Measurements from ENCODE around the gene PCK1. TPM values are rescaled to one million over a fixed set of nuclear protein-coding genes. Genes with fewer than 3 reads are reported as not detected.

Gene PCK1
- total and polyA plus RNA-seq, 2 experiments from 2014 or later: not detected

GRCh38 chr20:57564951-57565642 is 4.2 kb downstream of the PCK1 start (continued):
- TF ChIP-seq ZNF462 (CRISPR knock-in tag; IDR thresholded peaks at IDR 0.05) (no peak), JUNB (IDR thresholded peaks at IDR 0.05; ENCODE audit: unreplicated experiment) (no peak), CREB1 (CRISPR knock-in tag; IDR thresholded peaks at IDR 0.05; ENCODE audit: low read depth) (no peak)

DNA sequence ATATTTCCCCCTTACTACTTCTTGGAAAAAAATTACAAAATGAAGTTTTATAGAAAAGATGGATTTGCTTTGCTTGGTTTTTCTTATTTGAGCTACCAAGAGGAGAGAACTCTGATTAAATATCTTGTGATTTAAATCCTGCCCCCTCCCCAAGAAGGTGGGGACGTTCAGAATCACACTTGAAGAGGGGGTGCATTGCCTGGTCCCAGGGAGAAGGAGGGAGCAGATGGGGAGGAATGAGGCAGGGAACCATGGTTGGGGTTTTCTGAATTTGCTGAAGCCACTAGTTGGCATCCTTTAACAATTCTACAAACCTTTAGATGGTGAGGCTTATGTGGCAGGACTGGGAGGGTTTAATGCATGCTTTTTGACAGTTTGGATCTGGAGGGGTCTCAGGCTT is 5.5 kb downstream of the PCK1 start:
- Mint-ChIP-seq H3K4me1 (no peaks in the 10 kb centered on the region), H3K27me3 (ENCODE audit: insufficient read depth, low read depth, poor library complexity) (peaks cover 5% of the 10 kb centered on the region), H3K36me3 (ENCODE audit: low read depth) (no peaks in the 10 kb centered on the region), H3K27ac (no peak overlapping the region), H3K9me3 (peaks cover 2% of the 10 kb centered on the region; the same call in 1 of the 3 replicates), H3K4me3 (no peak overlapping the region)
- Histone ChIP-seq H3K27me3 (ENCODE audit: insufficient read depth) (no peaks in the 10 kb centered on the region), H3F3A (replicated peaks; ENCODE audit: low read depth) (no peaks in the 10 kb centered on the region), H3K36me3 (ENCODE audit: insufficient read depth) (no peaks in the 10 kb centered on the region), H3K4me2 (no peak overlapping the region), H3K27ac (ENCODE audit: low read depth) (no peak overlapping the region), H2AFZ (no peak overlapping the region), H4K20me1 (replicated peaks; ENCODE audit: insufficient read depth) (no peaks in the 10 kb centered on the region), H3K4me3 (no peak overlapping the region), H3K9me2 (ENCODE audit: insufficient read depth) (0 out of 2 replicates have a peak, but pooled peaks cover 6% of the 10 kb centered on the region), H3K79me2 (replicated peaks; ENCODE audit: insufficient read depth) (no peaks in the 10 kb centered on the region), H3K4me1 (ENCODE audit: insufficient read depth) (no peaks in the 10 kb centered on the region)
- no peak for ATAC-seq
- no peak for DNase-seq (ENCODE audit: low spot score)
- TF ChIP-seq ETS1 (IDR thresholded peaks at IDR 0.05) (no peak), ZNF462 (CRISPR knock-in tag; IDR thresholded peaks at IDR 0.05) (no peak)
- TF ChIP-seq, protein P1, sequence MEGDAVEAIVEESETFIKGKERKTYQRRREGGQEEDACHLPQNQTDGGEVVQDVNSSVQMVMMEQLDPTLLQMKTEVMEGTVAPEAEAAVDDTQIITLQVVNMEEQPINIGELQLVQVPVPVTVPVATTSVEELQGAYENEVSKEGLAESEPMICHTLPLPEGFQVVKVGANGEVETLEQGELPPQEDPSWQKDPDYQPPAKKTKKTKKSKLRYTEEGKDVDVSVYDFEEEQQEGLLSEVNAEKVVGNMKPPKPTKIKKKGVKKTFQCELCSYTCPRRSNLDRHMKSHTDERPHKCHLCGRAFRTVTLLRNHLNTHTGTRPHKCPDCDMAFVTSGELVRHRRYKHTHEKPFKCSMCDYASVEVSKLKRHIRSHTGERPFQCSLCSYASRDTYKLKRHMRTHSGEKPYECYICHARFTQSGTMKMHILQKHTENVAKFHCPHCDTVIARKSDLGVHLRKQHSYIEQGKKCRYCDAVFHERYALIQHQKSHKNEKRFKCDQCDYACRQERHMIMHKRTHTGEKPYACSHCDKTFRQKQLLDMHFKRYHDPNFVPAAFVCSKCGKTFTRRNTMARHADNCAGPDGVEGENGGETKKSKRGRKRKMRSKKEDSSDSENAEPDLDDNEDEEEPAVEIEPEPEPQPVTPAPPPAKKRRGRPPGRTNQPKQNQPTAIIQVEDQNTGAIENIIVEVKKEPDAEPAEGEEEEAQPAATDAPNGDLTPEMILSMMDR (conservative IDR thresholded peaks at IDR 0.05; ENCODE audit: low read depth in 2 of 2): no peak
